IPS-18c (cell line): ENCODE measurements around the gene ZC2HC1B.
"Not testable (repeated sequence)": the region's sequence is repeated elsewhere in the genome, so short reads cannot be mapped to it uniquely, and the experiment has no call there.

Source experiments
- H3K4me3 ChIP-seq: 2 replicates; pipeline ENCODE4 v1.7.0; 2013; ENCODE audit warnings: low read depth, mild to moderate bottlenecking, low read length, moderate library complexity; ENCODE audit not compliant: insufficient read depth
- H3K9me3 ChIP-seq: one replicate; pipeline ENCODE4 v1.6.1; 2013; ENCODE audit warnings: mild to moderate bottlenecking, low read length, moderate library complexity; ENCODE audit not compliant: control insufficient read depth, insufficient read depth

The ZC2HC1B gene

GRCh38 chr6:143864234-143864633 lies at the start of gene ZC2HC1B:
TSS of gene ZC2HC1B (plus strand) at chr6:143864474. CDS start at chr6:143864540, 66 bp downstream.
- Histone ChIP-seq H3K4me3 (no peak within 1 kb of the TSS), H3K9me3 (no peaks in the 10 kb centered on the region)

- no peak overlapping the region for H3K4me3 ChIP-seq
Observed at GRCh38 chr6:143817621-143818020, 46.7 kb upstream of the ZC2HC1B start.

GRCh38 chr6:143821359-143821758 lies 42.9 kb upstream of the ZC2HC1B start:
- no peak overlapping the region for H3K4me3 ChIP-seq

More at GRCh38 chr6:143817621-143818020, 46.7 kb upstream of the ZC2HC1B start:
- no peaks in the 10 kb centered on the region for H3K9me3 ChIP-seq

GRCh38 chr6:143822584-143823024 lies 41.7 kb upstream of the ZC2HC1B start:
- H3K9me3 ChIP-seq, result no peaks in the 10 kb centered on the region
- H3K4me3 ChIP-seq, result no peak overlapping the region

More at GRCh38 chr6:143821359-143821758, 42.9 kb upstream of the ZC2HC1B start:
- H3K9me3 ChIP-seq, result no peaks in the 10 kb centered on the region

GRCh38 chr6:143823548-143823947 lies 40.7 kb upstream of the ZC2HC1B start:
- no peak overlapping the region for H3K4me3 ChIP-seq
- no peaks in the 10 kb centered on the region for H3K9me3 ChIP-seq

GRCh38 chr6:143828572-143828971 lies 35.7 kb upstream of the ZC2HC1B start:
- Histone ChIP-seq H3K9me3 (no peaks in the 10 kb centered on the region), H3K4me3 (no peak overlapping the region)

- Histone ChIP-seq H3K9me3 (no peaks in the 10 kb centered on the region), H3K4me3 (no peak overlapping the region)
Observed at GRCh38 chr6:143836150-143836549, 28.1 kb upstream of the ZC2HC1B start.

GRCh38 chr6:143838395-143838794 lies 25.9 kb upstream of the ZC2HC1B start:
- H3K9me3 ChIP-seq, result no peaks in the 10 kb centered on the region
- H3K4me3 ChIP-seq, result no peak overlapping the region

GRCh38 chr6:143839196-143839595 lies 25.1 kb upstream of the ZC2HC1B start:
- H3K9me3 ChIP-seq, result no peaks in the 10 kb centered on the region
- H3K4me3 ChIP-seq, result no peak overlapping the region

GRCh38 chr6:143840595-143841265 lies 23.5 kb upstream of the ZC2HC1B start:
- Histone ChIP-seq H3K9me3 (no peaks in the 10 kb centered on the region), H3K4me3 (no peak overlapping the region)

GRCh38 chr6:143842461-143842901 lies 21.8 kb upstream of the ZC2HC1B start:
- no peaks in the 10 kb centered on the region for H3K9me3 ChIP-seq
- H3K4me3 ChIP-seq, result peak overlapping the region; percentile 85

GRCh38 chr6:143842902-143843676 lies 21.2 kb upstream of the ZC2HC1B start, which contains the start of gene LTV1:
TSS of gene LTV1 (plus strand) at chr6:143843338. CDS start at chr6:143843478, 140 bp downstream.
- H3K4me3 ChIP-seq, result peak within 1 kb of the TSS; percentile 85
- no peaks in the 10 kb centered on the region for H3K9me3 ChIP-seq

GRCh38 chr6:143843677-143843999 lies 20.6 kb upstream of the ZC2HC1B start:
- H3K9me3 ChIP-seq, result no peaks in the 10 kb centered on the region

GRCh38 chr6:143844006-143844405 lies 20.3 kb upstream of the ZC2HC1B start:
- no peaks in the 10 kb centered on the region for H3K9me3 ChIP-seq
- H3K4me3 ChIP-seq, result peak overlapping the region; percentile 85

More at GRCh38 chr6:143843677-143843999, 20.6 kb upstream of the ZC2HC1B start:
- H3K4me3 ChIP-seq, result peak overlapping the region; percentile 85

- Histone ChIP-seq H3K4me3 (no peak overlapping the region), H3K9me3 (no peaks in the 10 kb centered on the region)
Observed at GRCh38 chr6:143845033-143845432, 19.2 kb upstream of the ZC2HC1B start.

- H3K9me3 ChIP-seq, H3K4me3 ChIP-seq: not testable (repeated sequence)
Observed at GRCh38 chr6:143851706-143852105, 12.6 kb upstream of the ZC2HC1B start.

GRCh38 chr6:143855057-143855456 lies 9.2 kb upstream of the ZC2HC1B start:
- not testable (repeated sequence) for H3K4me3 ChIP-seq, H3K9me3 ChIP-seq

GRCh38 chr6:143856762-143857161 lies 7.5 kb upstream of the ZC2HC1B start:
- not testable (repeated sequence) for H3K4me3 ChIP-seq, H3K9me3 ChIP-seq
